HG03064 (cell line): Measurements from ENCODE around the gene COL4A2.

ENCODE experiments used
- ATAC-seq: cut with Tn5 transposase; IDR thresholded peaks from one replicate; pipeline ENCODE4 v1.9.1; 2021; ENCODE audit warnings: low read depth; ENCODE audit not compliant: unreplicated experiment

Gene COL4A2

DNA sequence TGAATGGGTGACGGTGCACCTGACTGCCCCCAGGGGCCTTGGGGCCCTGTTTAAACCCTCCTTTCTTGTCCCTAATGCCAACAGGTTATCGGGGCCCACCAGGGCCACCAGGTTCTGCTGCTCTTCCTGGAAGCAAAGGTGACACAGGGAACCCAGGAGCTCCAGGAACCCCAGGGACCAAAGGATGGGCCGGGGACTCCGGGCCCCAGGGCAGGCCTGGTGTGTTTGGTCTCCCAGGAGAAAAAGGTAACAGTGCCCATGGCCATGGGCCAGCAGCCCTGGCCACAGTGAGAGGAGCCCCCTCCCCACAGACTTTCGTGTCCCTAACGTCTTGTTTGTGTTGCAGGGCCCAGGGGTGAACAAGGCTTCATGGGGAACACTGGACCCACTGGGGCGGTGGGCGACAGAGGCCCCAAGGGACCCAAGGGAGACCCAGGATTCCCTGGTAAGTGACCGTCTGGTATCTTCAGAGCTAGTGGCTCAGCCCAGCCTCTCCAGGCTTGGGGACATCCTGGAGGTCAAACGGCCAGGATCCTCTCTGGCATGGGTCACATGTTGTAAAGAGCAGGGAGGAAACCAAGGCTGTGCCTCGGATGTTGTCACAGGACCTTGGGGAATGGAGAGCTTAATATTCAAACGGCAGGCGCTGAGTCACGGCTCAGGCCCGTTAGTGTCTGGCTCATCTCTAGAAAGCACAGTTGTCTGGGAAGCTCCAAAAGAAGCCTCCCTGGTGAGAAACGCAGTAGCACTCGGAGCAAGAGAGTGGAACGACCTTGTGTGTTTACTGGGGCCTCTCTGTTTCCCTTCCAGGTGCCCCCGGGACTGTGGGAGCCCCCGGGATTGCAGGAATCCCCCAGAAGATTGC lies 196.2 kb downstream of the COL4A2 start:
- ATAC-seq = no peak

DNA sequence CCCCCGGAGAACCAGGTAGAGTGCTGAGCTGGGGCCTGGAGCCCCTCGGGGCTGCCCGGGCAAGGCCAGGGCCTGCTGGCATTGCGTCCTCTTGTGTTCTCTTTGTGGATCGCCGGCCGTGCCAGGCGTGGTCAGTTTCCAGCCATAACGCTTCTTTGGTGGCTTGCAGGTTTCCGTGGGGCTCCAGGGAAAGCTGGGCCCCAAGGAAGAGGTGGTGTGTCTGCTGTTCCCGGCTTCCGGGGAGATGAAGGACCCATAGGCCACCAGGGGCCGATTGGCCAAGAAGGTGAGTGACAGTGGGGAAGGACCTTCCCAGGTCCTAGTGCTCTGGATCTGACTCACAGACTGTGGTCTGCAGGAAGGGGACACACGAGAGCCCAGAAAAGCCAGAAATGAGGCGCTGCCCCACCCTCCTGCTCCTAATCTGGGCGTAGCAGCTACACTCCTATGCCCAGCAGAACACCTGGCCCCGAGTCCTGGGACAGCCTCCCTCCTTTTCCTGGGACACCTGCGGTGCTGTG lies 197.0 kb downstream of the COL4A2 start:
- no peak for ATAC-seq

DNA sequence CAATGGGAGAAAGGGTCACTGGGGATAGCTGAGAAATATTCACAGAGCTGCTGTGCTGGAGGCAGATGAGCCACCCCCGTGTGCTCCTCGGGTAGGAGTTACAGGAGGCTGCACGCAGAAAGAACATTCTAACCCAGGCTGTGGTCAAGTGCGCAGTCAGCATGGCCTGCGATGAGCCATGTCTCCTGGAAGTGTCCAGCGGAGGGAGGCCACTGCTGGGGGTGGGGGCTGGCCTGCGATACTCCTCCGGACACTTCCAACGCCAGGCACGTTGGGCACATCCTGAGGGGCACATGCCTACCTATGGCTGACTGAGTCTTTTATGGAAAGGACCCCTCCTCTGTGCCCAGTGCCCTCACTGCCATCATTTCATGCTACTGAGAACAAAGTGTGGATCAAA lies 198.5 kb downstream of the COL4A2 start:
- ATAC-seq = no peak

DNA sequence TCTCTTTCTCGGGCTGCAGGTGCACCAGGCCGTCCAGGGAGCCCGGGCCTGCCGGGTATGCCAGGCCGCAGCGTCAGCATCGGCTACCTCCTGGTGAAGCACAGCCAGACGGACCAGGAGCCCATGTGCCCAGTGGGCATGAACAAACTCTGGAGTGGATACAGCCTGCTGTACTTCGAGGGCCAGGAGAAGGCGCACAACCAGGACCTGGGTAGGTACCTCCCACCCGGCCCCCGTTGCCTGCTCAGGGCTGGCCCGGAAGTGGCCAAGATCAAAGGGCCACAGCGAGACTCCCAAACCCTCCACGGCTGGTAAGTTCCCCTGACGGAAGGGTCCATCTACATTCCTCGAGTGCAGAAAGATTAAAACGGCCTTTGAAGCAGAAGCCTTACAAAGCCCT lies 199.3 kb downstream of the COL4A2 start:
- ATAC-seq = no peak

DNA sequence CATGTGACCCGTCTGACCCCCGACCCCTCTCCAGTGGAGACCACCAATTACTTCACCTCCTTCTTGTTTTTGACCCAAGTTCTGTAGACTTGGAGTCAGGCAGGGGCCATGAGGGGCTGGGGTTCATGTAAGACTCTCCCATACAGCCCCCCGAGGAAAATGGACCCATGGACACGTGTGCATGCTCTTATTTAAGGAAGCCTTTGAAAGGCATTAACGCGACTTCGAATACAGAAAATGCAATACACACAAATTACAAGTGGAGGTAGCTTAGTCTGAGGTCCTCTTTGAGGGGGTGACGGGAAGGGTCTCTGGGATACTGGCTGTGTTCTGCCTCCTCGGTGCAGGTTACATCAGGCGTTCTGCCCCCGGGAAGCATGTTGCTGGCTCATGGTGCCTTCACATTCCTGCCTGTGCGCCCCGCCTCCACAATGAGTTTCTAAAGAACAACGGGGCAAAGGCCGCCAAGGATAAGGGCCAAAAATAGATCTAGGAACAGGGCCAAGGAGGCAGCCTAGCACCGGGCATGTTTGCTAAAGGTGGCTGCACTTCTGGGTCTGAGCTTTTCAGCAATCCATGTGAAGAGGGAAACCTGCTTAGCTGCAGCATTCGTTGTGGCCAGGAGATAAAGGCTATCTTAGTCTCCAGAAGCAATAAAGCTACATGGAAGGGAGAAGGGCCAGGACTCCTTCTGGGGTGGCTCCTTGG lies 199.9 kb downstream of the COL4A2 start:
- ATAC-seq = no peak

DNA sequence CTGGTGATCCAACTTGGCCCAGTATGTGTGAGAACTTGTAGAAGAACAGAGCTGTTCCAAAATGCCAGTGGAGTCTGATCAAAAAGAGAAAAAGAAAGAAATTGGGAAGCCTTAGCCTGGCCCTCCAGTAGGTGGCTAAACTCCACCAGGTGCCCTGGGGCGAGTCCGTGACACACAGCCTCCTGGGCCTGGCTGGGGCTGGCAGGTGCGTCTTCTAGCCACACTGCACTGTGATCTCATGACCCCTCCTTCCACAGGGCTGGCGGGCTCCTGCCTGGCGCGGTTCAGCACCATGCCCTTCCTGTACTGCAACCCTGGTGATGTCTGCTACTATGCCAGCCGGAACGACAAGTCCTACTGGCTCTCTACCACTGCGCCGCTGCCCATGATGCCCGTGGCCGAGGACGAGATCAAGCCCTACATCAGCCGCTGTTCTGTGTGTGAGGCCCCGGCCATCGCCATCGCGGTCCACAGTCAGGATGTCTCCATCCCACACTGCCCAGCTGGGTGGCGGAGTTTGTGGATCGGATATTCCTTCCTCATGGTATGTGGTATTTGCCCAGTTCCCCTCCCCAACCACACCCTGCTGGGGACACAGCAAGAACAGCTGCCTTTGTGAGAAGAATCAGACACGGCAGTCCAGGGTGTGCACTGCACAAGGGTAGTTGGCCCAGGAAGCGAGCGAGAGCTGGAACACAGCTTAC lies 200.7 kb downstream of the COL4A2 start:
- ATAC-seq = no peak

DNA sequence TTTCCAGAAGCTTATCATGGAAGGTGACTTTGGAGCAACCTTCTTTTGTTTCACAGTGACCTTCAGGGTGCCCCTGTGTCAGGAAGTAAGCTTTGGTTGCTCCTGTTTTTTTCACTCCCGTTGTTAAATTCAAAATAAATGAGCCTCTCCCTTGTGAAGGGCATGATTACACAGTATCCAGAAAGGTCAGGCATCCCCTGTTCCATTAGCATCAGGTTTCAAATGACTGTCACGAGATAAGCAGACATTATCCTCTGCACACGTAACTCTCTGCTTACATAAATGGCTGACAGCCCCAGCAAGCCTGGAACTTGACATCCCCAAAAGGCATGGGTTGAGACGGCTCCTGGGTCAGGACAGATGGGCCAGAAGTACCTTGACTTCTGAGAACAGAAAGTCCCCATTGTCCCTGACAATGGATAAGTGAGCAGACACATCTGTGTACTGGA lies 202.4 kb downstream of the COL4A2 start:
- ATAC-seq = no peak

DNA sequence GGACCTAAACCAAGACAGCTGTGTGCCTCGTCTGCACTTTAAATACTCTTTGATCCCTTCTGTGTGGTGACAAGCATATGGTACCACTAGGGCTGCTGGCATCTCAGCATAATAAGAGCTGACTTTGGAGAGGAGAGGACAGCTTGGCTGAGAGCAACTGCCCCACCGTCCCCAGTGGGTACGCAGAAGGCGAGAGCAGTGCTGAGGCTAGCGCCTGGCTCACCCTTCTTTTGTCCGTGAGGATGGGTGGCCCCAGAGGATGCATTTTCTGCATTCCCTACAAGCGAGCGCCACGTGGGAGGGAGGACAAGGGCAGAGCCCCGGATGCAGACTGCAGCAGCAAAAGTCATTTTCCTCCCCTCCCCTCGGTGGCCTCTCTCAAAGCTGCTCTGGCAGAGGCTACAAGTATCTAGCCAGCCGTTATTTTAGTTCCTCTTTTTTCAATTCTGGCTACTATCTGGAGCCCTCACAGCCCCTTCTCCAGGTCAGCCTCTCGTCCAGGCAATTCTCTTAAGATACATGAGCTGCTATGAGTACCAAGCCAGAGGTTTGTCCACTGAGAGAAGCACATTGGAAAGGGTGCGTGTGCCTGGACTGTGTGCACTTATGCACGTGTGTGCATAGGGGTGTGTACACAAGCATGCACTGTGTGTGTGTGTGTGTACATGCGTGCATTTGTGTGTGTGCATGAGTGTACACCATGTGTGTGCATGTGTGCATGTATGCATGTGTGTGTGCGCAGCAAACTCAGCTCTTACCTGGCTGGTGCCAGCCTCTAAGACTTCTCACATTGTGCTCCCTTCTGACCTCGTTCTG lies 203.1 kb downstream of the COL4A2 start:
- no peak for ATAC-seq

DNA sequence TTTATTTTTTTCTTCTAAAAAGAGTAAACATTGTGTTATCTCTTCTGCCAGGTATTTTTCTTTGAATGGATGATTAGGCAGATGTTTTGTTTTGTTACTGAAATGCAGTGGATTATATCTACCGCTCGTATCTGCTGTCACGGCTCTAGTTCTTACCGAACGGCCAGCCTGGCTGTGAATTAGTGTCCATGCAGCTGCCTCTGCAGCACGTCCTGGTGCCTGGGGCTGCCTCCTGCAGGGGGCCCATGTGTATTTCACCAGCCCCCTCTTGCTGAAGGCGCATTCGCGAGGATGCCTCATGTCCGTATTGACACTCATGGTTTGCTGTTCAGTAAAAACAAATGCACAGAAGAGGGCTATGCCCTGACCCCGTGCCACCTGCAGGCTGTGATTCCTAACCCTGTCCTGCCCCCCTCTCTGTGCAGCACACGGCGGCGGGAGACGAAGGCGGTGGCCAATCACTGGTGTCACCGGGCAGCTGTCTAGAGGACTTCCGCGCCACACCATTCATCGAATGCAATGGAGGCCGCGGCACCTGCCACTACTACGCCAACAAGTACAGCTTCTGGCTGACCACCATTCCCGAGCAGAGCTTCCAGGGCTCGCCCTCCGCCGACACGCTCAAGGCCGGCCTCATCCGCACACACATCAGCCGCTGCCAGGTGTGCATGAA lies 204.6 kb downstream of the COL4A2 start:
- no peak for ATAC-seq

DNA sequence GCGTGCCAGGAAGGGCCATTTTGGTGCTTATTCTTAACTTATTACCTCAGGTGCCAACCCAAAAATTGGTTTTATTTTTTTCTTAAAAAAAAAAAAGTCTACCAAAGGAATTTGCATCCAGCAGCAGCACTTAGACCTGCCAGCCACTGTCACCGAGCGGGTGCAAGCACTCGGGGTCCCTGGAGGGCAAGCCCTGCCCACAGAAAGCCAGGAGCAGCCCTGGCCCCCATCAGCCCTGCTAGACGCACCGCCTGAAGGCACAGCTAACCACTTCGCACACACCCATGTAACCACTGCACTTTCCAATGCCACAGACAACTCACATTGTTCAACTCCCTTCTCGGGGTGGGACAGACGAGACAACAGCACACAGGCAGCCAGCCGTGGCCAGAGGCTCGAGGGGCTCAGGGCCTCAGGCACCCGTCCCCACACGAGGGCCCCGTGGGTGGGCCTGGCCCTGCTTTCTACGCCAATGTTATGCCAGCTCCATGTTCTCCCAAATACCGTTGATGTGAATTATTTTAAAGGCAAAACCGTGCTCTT lies 205.2 kb downstream of the COL4A2 start:
- no peak for ATAC-seq

DNA sequence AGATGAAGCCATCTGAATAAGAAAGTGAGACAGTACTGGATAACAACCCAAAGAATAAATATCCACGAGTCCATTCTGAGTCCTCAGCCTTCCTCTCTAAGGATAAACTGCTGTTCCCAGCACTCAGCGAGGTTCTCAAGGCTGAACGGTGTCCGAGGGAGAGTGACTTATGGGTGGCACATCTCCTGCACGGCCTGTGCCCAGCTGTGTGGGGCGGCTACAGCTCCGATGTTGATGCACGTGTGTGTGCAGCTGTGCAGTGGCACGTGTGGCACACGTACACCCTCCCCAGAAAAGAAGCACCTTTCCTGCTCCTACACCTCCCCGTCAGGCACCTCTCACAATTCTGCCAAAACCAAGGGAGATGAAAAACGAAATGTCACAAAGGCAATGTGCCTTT lies 209.4 kb downstream of the COL4A2 start:
- no peak for ATAC-seq

DNA sequence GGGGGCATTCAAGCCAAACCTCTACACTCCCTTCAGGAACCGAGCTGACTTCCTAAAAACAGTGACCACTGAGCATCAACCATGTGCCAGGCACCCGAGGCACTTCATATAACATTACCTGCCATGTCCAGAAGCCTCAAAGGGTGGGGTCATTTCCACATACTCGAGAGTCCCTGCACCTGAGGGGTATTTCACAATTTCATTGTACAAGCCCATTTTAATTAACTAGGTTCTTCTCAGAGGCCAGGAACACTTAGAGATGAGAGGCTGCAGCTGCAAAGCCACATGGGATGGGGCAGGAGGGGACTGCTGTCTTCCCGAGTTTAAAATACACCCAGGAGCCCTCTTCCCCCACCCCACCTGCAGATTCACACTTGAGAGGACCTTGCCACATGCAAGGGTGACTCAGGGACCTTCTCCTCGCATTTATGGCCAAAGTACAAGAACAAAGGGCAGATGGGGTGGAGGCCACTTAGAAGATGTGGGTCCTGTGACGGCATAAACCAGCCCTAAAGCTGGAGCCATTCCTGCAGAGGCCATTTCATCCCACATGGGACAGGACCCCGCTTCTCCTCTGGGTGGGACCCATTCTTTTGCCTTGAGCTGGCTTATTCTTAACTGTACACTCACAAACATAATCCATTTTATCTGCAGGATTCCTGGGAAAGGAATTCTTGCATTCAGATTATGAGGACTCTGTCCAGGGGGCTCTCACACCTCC lies 210.6 kb downstream of the COL4A2 start:
- no peak for ATAC-seq

DNA sequence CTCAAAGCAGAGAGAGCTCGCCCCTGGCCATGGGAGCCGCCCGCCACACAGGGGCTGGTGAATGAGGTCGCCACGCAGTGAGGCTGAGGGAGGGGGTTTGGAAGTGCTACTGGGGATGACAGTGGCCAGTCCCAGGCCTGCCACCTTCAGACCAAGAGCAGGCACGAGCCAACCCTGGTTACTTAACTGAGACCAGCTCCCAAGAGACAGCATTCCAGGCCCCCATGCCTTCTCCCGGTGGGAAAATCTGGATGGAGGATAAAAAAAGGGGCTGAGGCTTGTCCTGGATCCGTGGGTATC lies 211.1 kb downstream of the COL4A2 start:
- ATAC-seq = no peak

DNA sequence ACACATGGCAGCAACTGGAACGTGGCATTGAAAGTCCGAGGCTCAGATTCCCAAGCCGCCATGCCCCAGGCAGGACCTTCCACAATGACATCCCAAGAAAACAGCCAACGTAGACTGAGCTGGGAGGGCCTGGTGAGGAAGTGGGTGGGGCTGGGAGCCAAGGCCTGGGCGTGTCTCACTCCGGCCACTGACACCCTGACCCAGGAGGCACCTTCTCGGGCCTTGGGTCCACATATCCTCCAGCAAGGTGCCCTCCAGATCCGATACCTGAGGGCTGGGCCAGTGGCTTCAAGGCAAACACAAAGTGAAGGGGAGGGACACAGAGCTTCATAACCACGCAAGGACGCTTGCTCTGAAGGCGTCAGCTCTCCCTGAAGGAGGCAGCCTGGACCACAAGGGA lies 211.5 kb downstream of the COL4A2 start:
- ATAC-seq = no peak

DNA sequence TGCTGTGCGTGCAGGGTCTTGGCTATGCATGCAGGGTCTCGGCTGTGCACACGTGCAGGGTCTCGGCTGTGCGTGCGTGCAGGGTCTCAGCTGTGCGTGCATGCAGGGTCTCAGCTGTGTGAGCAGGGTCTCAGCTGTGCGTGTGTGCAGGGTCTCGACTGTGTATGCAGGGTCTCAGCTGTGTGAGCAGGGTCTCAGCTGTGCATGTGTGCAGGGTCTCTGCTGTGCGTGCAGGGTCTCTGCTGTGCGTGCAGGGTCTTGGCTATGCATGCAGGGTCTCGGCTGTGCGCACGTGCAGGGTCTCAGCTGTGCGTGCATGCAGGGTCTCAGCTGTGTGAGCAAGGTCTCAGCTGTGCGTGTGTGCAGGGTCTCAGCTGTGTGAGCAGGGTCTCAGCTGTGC lies 212.0 kb downstream of the COL4A2 start:
- ATAC-seq = no peak

DNA sequence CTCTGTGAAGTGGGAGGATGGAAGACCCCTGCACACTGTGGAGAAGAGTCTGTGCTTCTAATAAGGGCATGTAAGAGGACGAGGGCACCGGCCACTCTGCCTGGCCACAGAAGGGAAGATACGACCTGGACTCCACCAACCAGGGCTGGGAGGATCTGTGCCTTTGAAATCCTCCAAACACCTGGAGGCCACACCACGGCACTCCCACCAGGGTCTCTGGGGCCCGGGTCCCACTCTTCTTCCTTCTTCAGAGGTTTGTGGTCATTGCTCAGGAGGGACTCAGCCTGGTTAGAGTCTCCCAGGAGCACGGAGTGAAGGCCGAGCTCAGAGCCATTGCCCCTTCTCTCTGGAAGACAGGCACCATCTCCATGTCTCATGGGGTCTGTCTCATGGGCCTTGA lies 212.4 kb downstream of the COL4A2 start:
- no peak for ATAC-seq

DNA sequence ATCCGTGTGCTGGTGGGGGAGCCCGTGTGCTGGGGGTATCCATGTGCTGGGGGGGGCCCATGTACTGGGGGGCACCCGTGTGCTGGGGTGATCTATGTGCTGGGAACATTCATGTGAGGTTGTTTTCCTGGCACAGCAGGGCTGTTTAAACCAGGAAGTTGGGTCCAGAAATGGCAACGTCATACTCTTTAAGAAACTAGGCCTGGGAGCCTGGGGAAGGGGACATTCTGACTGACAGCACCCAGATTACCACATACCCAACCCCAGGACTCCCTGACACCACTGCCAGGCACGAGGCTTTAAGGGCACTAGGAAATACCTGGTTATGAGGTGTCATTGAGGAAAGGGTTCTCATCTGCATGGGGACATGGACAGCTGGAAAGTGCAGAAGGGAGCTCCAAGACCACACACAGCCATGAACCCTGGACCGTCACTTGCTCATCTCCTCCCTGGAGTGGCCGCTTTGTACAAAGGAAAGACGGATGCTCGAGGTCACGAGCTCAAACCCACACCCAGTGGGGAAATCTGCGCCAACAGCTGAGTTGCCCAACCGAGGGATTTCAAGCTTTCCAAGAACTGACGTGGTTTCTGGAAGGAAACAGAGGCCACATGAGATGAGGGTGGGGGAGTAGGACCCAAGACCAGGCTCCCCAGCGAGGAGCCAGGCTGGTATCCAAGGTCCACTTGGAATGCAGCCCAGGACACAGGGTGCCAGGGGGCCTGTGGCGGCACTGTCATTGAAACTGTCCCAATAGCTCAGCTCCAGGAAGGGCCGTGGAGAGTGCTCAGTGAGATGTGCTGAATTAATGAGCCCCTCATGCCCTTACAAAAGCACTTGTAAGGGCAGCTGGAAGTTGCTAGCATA lies 213.6 kb downstream of the COL4A2 start:
- ATAC-seq = no peak

DNA sequence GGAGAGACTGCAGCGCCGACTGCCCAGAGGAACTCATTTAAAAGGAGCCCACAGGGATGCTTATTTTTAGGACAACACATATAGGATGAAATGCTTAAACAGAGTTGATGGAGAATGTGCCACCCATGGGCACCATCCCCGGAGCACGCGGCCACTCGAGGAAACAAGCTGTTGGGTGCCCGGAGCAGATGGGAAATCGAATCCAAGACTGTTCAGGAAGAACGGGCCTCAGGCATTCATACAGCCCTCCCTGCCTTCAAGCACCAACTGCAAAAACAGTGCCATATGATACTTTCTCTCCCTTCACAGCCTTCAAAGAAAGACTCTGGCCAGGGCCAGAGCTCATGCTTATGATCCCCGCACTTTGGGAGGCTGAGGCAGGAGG lies 214.2 kb downstream of the COL4A2 start:
- ATAC-seq = no peak
